Astrocyte (in vitro differentiated cells and primary cell): Measurements from ENCODE around the gene SQSTM1. TPM values are rescaled to one million over a fixed set of nuclear protein-coding genes. Genes with fewer than 3 reads are reported as not detected.

Source experiments
- DNase-seq: peaks from one replicate; pipeline ENCODE4 v3.0.0-alpha.2; 2010; ENCODE audit warnings: low read depth
- FAIRE-seq: peaks from 2 replicates; lab custom pipeline; 2011; peaks lifted over from hg19 to GRCh38; lab: Jason Lieb, UNC
- H2AFZ ChIP-seq: 2 replicates; pipeline ENCODE4 v1.6.0; 2012; ENCODE audit warnings: low read depth, low read length, inconsistent platforms
- H3K27ac ChIP-seq: 2 replicates; pipeline ENCODE4 v1.5.1; 2011; ENCODE audit warnings: low read depth, low read length, inconsistent platforms
- H3K27me3 ChIP-seq: 2 replicates; pipeline ENCODE4 v1.6.0; 2011; ENCODE audit warnings: low read length, inconsistent platforms; ENCODE audit not compliant: insufficient read depth
- H3K36me3 ChIP-seq: 2 replicates; pipeline ENCODE4 v1.5.1; 2011; ENCODE audit warnings: low read length, inconsistent platforms; ENCODE audit not compliant: insufficient read depth
- H3K4me1 ChIP-seq: 2 replicates; pipeline ENCODE4 v1.5.1; 2011; ENCODE audit warnings: low read length, inconsistent platforms; ENCODE audit not compliant: insufficient read depth
- H3K4me2 ChIP-seq: 2 replicates; pipeline ENCODE4 v1.6.0; 2012; ENCODE audit warnings: low read length, inconsistent platforms
- H3K4me3 ChIP-seq: 2 replicates; pipeline ENCODE4 v1.5.1; 2011; ENCODE audit warnings: low read depth, mild to moderate bottlenecking, low read length, inconsistent platforms; ENCODE audit not compliant: insufficient read depth
- H3K79me2 ChIP-seq: 2 replicates; pipeline ENCODE4 v1.6.0; 2012; ENCODE audit warnings: mild to moderate bottlenecking, low read length, inconsistent platforms; ENCODE audit not compliant: insufficient read depth
- H3K9ac ChIP-seq: 2 replicates; pipeline ENCODE4 v1.6.0; 2012; ENCODE audit warnings: mild to moderate bottlenecking, low read length, inconsistent platforms
- H3K9me3 ChIP-seq: 2 replicates; pipeline ENCODE4 v1.5.1; 2012; ENCODE audit warnings: low read depth, mild to moderate bottlenecking, low read length, inconsistent platforms; ENCODE audit not compliant: insufficient read depth
- H4K20me1 ChIP-seq: 2 replicates; pipeline ENCODE4 v1.6.0; 2012; ENCODE audit warnings: low read length, inconsistent platforms; ENCODE audit not compliant: insufficient read depth
- H3K27ac Mint-ChIP-seq: one replicate; pipeline ENCODE4 v1.8.0; 2021; ENCODE audit warnings: mild to moderate bottlenecking, mixed read lengths; ENCODE audit not compliant: unreplicated experiment
- H3K27me3 Mint-ChIP-seq: one replicate; pipeline ENCODE4 v1.8.0; 2021; ENCODE audit warnings: low read depth, mixed read lengths; ENCODE audit not compliant: unreplicated experiment
- H3K36me3 Mint-ChIP-seq: one replicate; pipeline ENCODE4 v1.8.0; 2021; ENCODE audit warnings: low read depth, mixed read lengths; ENCODE audit not compliant: unreplicated experiment
- H3K4me1 Mint-ChIP-seq: one replicate; pipeline ENCODE4 v1.8.0; 2021; ENCODE audit warnings: low read depth, mixed read lengths; ENCODE audit not compliant: unreplicated experiment
- H3K4me3 Mint-ChIP-seq: one replicate; pipeline ENCODE4 v1.8.0; 2021; ENCODE audit warnings: mild to moderate bottlenecking, moderate library complexity, mixed read lengths; ENCODE audit not compliant: unreplicated experiment
- H3K9me3 Mint-ChIP-seq: one replicate; pipeline ENCODE4 v1.8.0; 2021; ENCODE audit warnings: mild to moderate bottlenecking, mixed read lengths; ENCODE audit not compliant: unreplicated experiment
- EZH2 ChIP-seq: IDR thresholded peaks from 2 replicates; pipeline ENCODE4 v1.6.1; 2012; ENCODE audit warnings: mild to moderate bottlenecking, low read length, inconsistent platforms; ENCODE audit not compliant: insufficient read depth
- total RNA-seq: library from RNA; stranded (reverse); gene quantifications from 2 replicates; pipeline ENCODE4 v1.2.1, GENCODE V29; 2021
- TF ChIP-seq, protein P1 (sequence below): IDR thresholded peaks from 2 replicates; pipeline ENCODE4 v1.5.1; 2011; ENCODE audit warnings: low read depth, mild to moderate bottlenecking, inconsistent platforms, low read length, moderate library complexity; ENCODE audit not compliant: insufficient read depth

The SQSTM1 gene
- total RNA-seq, 1 donor from 2014 or later = 262 TPM

GRCh38 chr5:179858586-179859427 lies 38.1 kb downstream of the SQSTM1 start, which contains the start of gene MRNIP:
MRNIP (minus strand) TSS chr5:179858817; CDS start chr5:179858796, 21 bp downstream.
- peaks cover 4% of the 10 kb centered on the region for H3K4me1 Mint-ChIP-seq

GRCh38 chr5:179860301-179860700 lies 39.6 kb downstream of the SQSTM1 start:
- Histone ChIP-seq H3K27me3 (no peaks in the 10 kb centered on the region), H3K9ac (no peak overlapping the region), H3K27ac (no peak overlapping the region), H3K79me2 (peaks cover 23% of the 10 kb centered on the region), H3K36me3 (peaks cover 8% of the 10 kb centered on the region), H3K4me1 (no peaks in the 10 kb centered on the region), H3K9me3 (peaks cover 10% of the 10 kb centered on the region), H3K4me3 (no peak overlapping the region), H2AFZ (no peak overlapping the region), H4K20me1 (peaks cover 3% of the 10 kb centered on the region), H3K4me2 (peak overlapping the region; percentile 97)
- no peak for DNase-seq
- TF ChIP-seq EZH2 = no peak
- TF ChIP-seq, protein P1, sequence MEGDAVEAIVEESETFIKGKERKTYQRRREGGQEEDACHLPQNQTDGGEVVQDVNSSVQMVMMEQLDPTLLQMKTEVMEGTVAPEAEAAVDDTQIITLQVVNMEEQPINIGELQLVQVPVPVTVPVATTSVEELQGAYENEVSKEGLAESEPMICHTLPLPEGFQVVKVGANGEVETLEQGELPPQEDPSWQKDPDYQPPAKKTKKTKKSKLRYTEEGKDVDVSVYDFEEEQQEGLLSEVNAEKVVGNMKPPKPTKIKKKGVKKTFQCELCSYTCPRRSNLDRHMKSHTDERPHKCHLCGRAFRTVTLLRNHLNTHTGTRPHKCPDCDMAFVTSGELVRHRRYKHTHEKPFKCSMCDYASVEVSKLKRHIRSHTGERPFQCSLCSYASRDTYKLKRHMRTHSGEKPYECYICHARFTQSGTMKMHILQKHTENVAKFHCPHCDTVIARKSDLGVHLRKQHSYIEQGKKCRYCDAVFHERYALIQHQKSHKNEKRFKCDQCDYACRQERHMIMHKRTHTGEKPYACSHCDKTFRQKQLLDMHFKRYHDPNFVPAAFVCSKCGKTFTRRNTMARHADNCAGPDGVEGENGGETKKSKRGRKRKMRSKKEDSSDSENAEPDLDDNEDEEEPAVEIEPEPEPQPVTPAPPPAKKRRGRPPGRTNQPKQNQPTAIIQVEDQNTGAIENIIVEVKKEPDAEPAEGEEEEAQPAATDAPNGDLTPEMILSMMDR = no peak
- Mint-ChIP-seq H3K4me3 (peak overlapping the region; percentile 82), H3K27ac (no peak overlapping the region), H3K36me3 (peaks cover 27% of the 10 kb centered on the region), H3K9me3 (peaks cover 7% of the 10 kb centered on the region), H3K4me1 (peaks cover 4% of the 10 kb centered on the region), H3K27me3 (no peaks in the 10 kb centered on the region)
- FAIRE-seq = no peak

More at GRCh38 chr5:179858586-179859427, 38.1 kb downstream of the SQSTM1 start, which contains the start of gene MRNIP:
- Histone ChIP-seq H3K4me3 (peak within 1 kb of the TSS; percentile 98), H3K79me2 (peaks cover 23% of the 10 kb centered on the region), H2AFZ (peak within 1 kb of the TSS; percentile 94), H3K27me3 (no peaks in the 10 kb centered on the region), H3K36me3 (peaks cover 4% of the 10 kb centered on the region), H3K27ac (peak within 1 kb of the TSS; percentile 51), H3K9ac (peak within 1 kb of the TSS; percentile 89), H3K4me2 (peak within 1 kb of the TSS; percentile 97), H3K9me3 (peaks cover 10% of the 10 kb centered on the region), H4K20me1 (peaks cover 3% of the 10 kb centered on the region), H3K4me1 (no peaks in the 10 kb centered on the region)
- peaks cover 6% of the 10 kb centered on the region for H3K9me3 Mint-ChIP-seq
- no peaks in the 10 kb centered on the region for H3K27me3 Mint-ChIP-seq
- no peak for TF ChIP-seq EZH2
- TF ChIP-seq, protein P1 = no peak
- FAIRE-seq = no peak
- H3K4me3 Mint-ChIP-seq = peak within 1 kb of the TSS; percentile 94
- peak within 1 kb of the TSS; percentile 89 for H3K27ac Mint-ChIP-seq
- peak; percentile 85 for DNase-seq
- H3K36me3 Mint-ChIP-seq = peaks cover 18% of the 10 kb centered on the region
